Liver (tissue), 9 donors: ENCODE measurements around the gene TNK2. TPM values are rescaled to one million over a fixed set of nuclear protein-coding genes. Genes with fewer than 3 reads are reported as not detected.

Experiments
- DNase-seq: peaks from one replicate; pipeline ENCODE4 v3.0.0-alpha.2; 2017; ENCODE audit warnings: low spot score
- H3K27ac ChIP-seq, 2 donors: one replicate each; pipeline ENCODE4 v1.7.0; 2013; ENCODE audit warnings: inconsistent platforms in 2 of 2, low read length in 2 of 2, control low read depth in 1 of 2, low read depth in 1 of 2, mild to moderate bottlenecking in 1 of 2
- H3K27me3 ChIP-seq, 4 donors: one replicate each; pipeline versions ENCODE4 v1.6.1 to v1.7.0; 2013; ENCODE audit warnings: low read length in 3 of 4, inconsistent platforms in 1 of 4, mild to moderate bottlenecking in 1 of 4, moderate library complexity in 1 of 4; ENCODE audit not compliant: control insufficient read depth in 4 of 4, insufficient read depth in 4 of 4
- H3K36me3 ChIP-seq, 4 donors: one replicate each; pipeline versions ENCODE4 v1.6.1 to v1.7.0; 2013; ENCODE audit warnings: low read length in 3 of 4, mild to moderate bottlenecking in 3 of 4, low read depth in 1 of 4, moderate library complexity in 1 of 4; ENCODE audit not compliant: control insufficient read depth in 4 of 4, insufficient read depth in 3 of 4
- H3K4me1 ChIP-seq, 4 donors: one replicate each; pipeline versions ENCODE4 v1.6.1 to v1.7.0; 2013; ENCODE audit warnings: low read length in 3 of 4, mild to moderate bottlenecking in 3 of 4, moderate library complexity in 1 of 4; ENCODE audit not compliant: control insufficient read depth in 4 of 4, insufficient read depth in 4 of 4
- H3K4me3 ChIP-seq, 3 donors: one replicate each; pipeline versions ENCODE4 v1.6.1 to v1.7.0; 2013; ENCODE audit warnings: low read length in 3 of 3, control low read depth in 1 of 3, low read depth in 1 of 3, mild to moderate bottlenecking in 1 of 3
- H3K9ac ChIP-seq, 2 donors: one replicate each; pipeline ENCODE4 v1.7.0; 2013; ENCODE audit warnings: low read length in 2 of 2, mild to moderate bottlenecking in 2 of 2, moderate library complexity in 2 of 2, control low read depth in 1 of 2, low read depth in 1 of 2
- H3K9me3 ChIP-seq, 4 donors: one replicate each; pipeline versions ENCODE4 v1.6.1 to v1.7.0; 2013; ENCODE audit warnings: low read length in 3 of 4; ENCODE audit not compliant: control insufficient read depth in 4 of 4
- FOXA2 ChIP-seq: IDR thresholded peaks from 2 replicates; pipeline ENCODE4 v1.6.1; 2016; ENCODE audit warnings: antibody characterized with exemption
- GABPA ChIP-seq, 2 donors: IDR thresholded peaks in 1 of 2; conservative IDR thresholded peaks in 1 of 2; 2 replicates each; pipeline ENCODE4 v1.6.1; 2016; ENCODE audit warnings: antibody characterized with exemption in 2 of 2, mild to moderate bottlenecking in 1 of 2, moderate library complexity in 1 of 2
- HNF4G ChIP-seq: IDR thresholded peaks from 2 replicates; pipeline ENCODE4 v1.6.1; 2016; ENCODE audit warnings: antibody characterized with exemption
- JUND ChIP-seq, 2 donors: IDR thresholded peaks; 2 replicates each; pipeline ENCODE4 v1.6.1; 2016; ENCODE audit warnings: antibody characterized with exemption in 2 of 2
- NR2F2 ChIP-seq: IDR thresholded peaks from 2 replicates; pipeline ENCODE4 v1.6.1; 2016; ENCODE audit warnings: antibody characterized with exemption
- RAD21 ChIP-seq, 2 donors: IDR thresholded peaks; 2 replicates each; pipeline ENCODE4 v1.6.1; 2016; ENCODE audit warnings: antibody characterized with exemption in 2 of 2, mild to moderate bottlenecking in 2 of 2
- RXRA ChIP-seq, 2 donors: IDR thresholded peaks; 2 replicates each; pipeline ENCODE4 v1.6.1; 2017 to 2018; ENCODE audit warnings: antibody characterized with exemption in 2 of 2, mild to moderate bottlenecking in 1 of 2
- SP1 ChIP-seq: IDR thresholded peaks from 2 replicates; pipeline ENCODE4 v1.6.1; 2018; ENCODE audit warnings: antibody characterized with exemption, mild to moderate bottlenecking
- WGBS: extraction: QIAGEN DNeasy Blood & Tissue Kit; methylation state at CpG from one replicate; pipeline ENCODE4 v1.1.7; 2013; 5-methylcytosine and 5-hydroxymethylcytosine counted together
- polyA plus RNA-seq, 2 donors: library from polyadenylated mRNA; stranded (reverse) in 1 of 2; unstranded in 1 of 2; fragments of 200-250 nt in 1 of 2; fragments of >200 nt in 1 of 2; fragmentation: Nextera tagmentation in 1 of 2; extraction: Ambion mirVana in 1 of 2; gene quantifications; one replicate each; pipeline versions ENCODE4 v1.2.1 to v1.2.3, GENCODE V29; 2013 to 2015
- total RNA-seq, 2 donors: library from RNA; depleted of rRNA; stranded (reverse); fragments of >200 nt; gene quantifications; one replicate each; pipeline ENCODE4 v1.2.3, GENCODE V29; 2014
- TF ChIP-seq, protein P1 (sequence below): fragments of 150-350 bp; IDR thresholded peaks from 2 replicates; pipeline ENCODE4 v1.5.1; 2017; ENCODE audit warnings: improper control_type of control experiment, low read depth, low read length; ENCODE audit not compliant: missing input control
- TF ChIP-seq, protein P2 (sequence below): IDR thresholded peaks from 2 replicates; pipeline ENCODE4 v1.6.1; 2016; ENCODE audit warnings: antibody characterized with exemption
- donor health status: healthy.
- donor health status: healthy.
- donor health status: healthy.
- donor health status: healthy.
- donor health status: healthy.

Gene TNK2
- total and polyA plus RNA-seq, 4 donors = 4.0 to 12.2 (median 8.8) TPM

- no peak overlapping the region for H3K9ac ChIP-seq
- H3K27ac ChIP-seq = no peak overlapping the region
- DNase-seq = no peak
- peaks cover 11 to 30% (median 24%) of the 10 kb centered on the region in 4 donors for H3K4me1 ChIP-seq
- no peaks in the 10 kb centered on the region for H3K27me3 ChIP-seq
- TF ChIP-seq RAD21 (IDR thresholded peaks at IDR 0.05) = peak in 1 of 2 donors; percentile 11
- TF ChIP-seq JUND (IDR thresholded peaks at IDR 0.05) = no peak
- TF ChIP-seq, protein P1, sequence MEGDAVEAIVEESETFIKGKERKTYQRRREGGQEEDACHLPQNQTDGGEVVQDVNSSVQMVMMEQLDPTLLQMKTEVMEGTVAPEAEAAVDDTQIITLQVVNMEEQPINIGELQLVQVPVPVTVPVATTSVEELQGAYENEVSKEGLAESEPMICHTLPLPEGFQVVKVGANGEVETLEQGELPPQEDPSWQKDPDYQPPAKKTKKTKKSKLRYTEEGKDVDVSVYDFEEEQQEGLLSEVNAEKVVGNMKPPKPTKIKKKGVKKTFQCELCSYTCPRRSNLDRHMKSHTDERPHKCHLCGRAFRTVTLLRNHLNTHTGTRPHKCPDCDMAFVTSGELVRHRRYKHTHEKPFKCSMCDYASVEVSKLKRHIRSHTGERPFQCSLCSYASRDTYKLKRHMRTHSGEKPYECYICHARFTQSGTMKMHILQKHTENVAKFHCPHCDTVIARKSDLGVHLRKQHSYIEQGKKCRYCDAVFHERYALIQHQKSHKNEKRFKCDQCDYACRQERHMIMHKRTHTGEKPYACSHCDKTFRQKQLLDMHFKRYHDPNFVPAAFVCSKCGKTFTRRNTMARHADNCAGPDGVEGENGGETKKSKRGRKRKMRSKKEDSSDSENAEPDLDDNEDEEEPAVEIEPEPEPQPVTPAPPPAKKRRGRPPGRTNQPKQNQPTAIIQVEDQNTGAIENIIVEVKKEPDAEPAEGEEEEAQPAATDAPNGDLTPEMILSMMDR = no peak
- 86% methylated on average over 13 of the region's 13 CpGs for WGBS
- no peaks in the 10 kb centered on the region for H3K36me3 ChIP-seq
- H3K4me3 ChIP-seq = no peak overlapping the region
- H3K9me3 ChIP-seq = no peaks in the 10 kb centered on the region
Measured at GRCh38 chr3:195855471-195856409, 52.6 kb downstream of the TNK2 start.

DNA sequence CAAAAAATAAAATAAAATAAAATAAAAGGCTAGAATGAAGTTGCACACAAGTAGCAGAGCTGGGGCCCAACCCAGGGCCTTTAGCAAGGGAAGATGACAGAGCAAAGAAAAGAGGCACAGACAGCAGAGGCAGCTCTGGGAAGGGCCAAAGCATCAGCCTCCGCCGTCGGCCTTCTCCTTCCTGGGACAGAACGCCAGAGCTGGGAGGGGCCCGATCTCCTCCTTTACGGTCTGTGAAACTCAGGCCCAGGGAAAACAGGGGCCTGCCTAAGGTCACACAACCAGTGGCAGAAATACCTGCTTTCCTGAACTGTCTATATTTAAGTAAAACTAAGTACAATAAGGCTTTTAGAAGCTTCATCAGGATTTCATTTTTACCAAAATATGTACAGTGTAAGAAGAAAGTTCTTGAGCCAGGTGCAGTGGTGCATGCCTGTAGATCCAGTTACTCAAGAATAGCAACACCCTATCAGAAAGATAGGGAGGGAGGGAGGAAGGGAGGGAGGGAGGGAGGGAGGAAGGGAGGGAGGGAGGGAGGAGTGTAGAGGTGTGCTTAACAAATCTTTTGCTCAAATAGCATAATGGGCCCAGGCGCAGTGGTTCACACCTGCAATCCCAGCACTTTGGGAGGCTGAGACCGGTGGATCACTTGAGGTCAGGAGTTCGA, 53.6 kb downstream of the TNK2 start:
- Histone ChIP-seq H3K9me3 (no peaks in the 10 kb centered on the region), H3K27ac (no peak overlapping the region), H3K9ac (no peak overlapping the region), H3K4me1 (peaks cover 11 to 29% (median 21%) of the 10 kb centered on the region in 4 donors), H3K27me3 (no peaks in the 10 kb centered on the region), H3K4me3 (no peak overlapping the region), H3K36me3 (no peaks in the 10 kb centered on the region)
- no peak for DNase-seq
- WGBS = 91% methylated on average over 9 of the region's 9 CpGs
- TF ChIP-seq, protein P2, sequence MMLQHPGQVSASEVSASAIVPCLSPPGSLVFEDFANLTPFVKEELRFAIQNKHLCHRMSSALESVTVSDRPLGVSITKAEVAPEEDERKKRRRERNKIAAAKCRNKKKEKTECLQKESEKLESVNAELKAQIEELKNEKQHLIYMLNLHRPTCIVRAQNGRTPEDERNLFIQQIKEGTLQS = no peak
- no peak for TF ChIP-seq FOXA2

- no peak for TF ChIP-seq HNF4G
- no peak for TF ChIP-seq RXRA (IDR thresholded peaks at IDR 0.05)
- TF ChIP-seq SP1 = no peak
- TF ChIP-seq NR2F2 = no peak
- no peak for TF ChIP-seq GABPA (IDR thresholded peaks at IDR 0.05 in 1 of 2, conservative IDR thresholded peaks at IDR 0.05 in 1 of 2)
- no peak overlapping the region for H3K4me3 ChIP-seq
- 88% methylated on average over 14 of the region's 14 CpGs for WGBS
- H3K27me3 ChIP-seq = no peaks in the 10 kb centered on the region
- H3K4me1 ChIP-seq = peaks cover 11 to 21% (median 15%) of the 10 kb centered on the region in 4 donors
- H3K9me3 ChIP-seq = no peaks in the 10 kb centered on the region
- DNase-seq = no peak
- no peaks in the 10 kb centered on the region for H3K36me3 ChIP-seq
- H3K27ac ChIP-seq = no peak overlapping the region
- H3K9ac ChIP-seq = no peak overlapping the region
Measured at GRCh38 chr3:195853996-195854395, 54.4 kb downstream of the TNK2 start.
